ENCODE measurements around the gene ADAMTS2.

Gene ADAMTS2

DNA sequence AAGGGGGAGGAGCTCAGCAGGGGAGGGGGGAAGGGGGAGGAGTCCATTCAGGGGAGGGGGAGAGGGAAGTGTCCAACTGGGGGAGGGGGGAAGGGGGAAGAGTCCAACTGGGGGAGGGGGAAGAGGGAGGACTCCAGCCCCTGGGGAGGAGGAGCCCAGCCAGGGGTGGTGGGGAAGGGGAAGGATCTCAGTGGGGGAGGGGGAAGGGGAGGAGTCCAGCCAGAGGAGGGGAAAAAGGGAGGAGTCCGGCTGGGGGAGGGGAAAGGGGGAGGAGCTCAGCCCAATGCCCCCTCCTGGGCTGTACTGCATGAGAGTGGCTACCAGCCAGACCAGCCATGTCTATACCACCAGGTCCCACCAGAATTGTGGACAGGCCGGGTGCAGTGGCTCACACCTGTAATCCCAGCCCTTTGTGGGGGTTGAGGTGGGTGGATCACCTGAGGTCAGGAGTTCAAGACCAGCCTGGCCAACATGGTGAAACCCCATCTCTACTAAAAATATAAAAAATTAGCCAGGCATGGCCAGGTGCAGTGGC is 30.6 kb upstream of the ADAMTS2 start:
- H3K4me3 ChIP-seq (ENCODE audit: low read depth, low read length): no peak overlapping the region
- TF ChIP-seq, protein P1, sequence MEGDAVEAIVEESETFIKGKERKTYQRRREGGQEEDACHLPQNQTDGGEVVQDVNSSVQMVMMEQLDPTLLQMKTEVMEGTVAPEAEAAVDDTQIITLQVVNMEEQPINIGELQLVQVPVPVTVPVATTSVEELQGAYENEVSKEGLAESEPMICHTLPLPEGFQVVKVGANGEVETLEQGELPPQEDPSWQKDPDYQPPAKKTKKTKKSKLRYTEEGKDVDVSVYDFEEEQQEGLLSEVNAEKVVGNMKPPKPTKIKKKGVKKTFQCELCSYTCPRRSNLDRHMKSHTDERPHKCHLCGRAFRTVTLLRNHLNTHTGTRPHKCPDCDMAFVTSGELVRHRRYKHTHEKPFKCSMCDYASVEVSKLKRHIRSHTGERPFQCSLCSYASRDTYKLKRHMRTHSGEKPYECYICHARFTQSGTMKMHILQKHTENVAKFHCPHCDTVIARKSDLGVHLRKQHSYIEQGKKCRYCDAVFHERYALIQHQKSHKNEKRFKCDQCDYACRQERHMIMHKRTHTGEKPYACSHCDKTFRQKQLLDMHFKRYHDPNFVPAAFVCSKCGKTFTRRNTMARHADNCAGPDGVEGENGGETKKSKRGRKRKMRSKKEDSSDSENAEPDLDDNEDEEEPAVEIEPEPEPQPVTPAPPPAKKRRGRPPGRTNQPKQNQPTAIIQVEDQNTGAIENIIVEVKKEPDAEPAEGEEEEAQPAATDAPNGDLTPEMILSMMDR (IDR thresholded peaks at IDR 0.05; ENCODE audit: low read depth, low read length): no peak

DNA sequence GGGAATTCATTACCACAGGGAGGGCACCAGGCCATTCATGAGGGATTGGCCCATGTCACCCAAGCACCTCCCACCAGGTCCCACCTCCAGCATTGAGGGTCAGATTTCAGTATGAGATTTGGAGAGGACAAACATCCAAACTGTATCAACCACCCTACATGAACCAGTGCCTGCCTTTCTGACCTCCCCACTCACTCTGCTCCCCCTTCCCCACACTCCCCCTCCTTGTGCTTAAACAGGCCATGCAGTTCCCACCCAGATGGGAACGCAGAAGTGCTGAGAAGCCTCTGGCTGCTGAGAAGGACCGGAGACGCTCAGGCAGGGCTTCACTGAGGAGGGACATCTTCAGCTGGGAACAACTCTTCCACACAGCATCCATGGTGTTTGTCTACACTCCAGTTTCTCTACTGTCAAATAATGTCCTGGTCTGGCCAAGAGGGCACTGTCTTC is 30.0 kb upstream of the ADAMTS2 start:
- TF ChIP-seq, protein P1 (IDR thresholded peaks at IDR 0.05; ENCODE audit: low read depth, low read length): no peak
- no peak overlapping the region for H3K4me3 ChIP-seq (ENCODE audit: low read depth, low read length)

DNA sequence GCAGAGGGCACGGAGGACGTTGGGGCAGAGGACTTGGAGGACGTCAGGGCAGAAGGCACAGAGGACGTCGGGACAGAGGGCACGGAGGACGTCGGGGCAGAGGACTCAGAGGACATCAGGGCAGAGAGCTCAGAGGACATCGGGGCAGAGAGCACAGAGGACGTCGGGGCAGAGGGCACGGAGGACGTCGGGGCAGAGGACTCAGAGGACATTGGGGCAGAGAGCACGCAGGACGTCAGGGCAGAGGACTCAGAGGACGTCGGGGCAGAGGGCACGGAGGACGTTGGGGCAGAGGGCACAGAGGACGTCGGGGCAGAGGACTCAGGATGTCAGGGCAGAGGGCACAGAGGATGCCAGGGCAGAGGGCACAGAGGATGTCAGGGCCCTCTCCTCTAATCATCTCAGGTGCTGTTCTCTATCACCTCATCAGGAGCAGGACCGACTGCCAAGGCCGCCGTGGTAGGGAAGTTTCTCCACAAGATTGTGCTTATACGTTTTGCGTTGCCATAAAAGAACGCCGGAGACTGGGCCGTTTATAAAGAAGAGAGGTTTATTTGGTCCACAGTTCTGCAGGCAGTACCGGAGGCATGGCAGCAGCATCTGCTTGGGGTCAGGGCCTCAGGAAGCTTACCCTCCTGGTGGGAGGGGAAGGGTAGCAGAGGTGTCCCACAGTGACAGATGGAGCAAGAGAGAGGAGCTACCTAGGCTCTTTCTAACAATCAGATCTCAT is 29.4 kb upstream of the ADAMTS2 start:
- TF ChIP-seq, protein P1 (IDR thresholded peaks at IDR 0.05; ENCODE audit: low read depth, low read length): no peak
- H3K4me3 ChIP-seq (ENCODE audit: low read depth, low read length): no peak overlapping the region

DNA sequence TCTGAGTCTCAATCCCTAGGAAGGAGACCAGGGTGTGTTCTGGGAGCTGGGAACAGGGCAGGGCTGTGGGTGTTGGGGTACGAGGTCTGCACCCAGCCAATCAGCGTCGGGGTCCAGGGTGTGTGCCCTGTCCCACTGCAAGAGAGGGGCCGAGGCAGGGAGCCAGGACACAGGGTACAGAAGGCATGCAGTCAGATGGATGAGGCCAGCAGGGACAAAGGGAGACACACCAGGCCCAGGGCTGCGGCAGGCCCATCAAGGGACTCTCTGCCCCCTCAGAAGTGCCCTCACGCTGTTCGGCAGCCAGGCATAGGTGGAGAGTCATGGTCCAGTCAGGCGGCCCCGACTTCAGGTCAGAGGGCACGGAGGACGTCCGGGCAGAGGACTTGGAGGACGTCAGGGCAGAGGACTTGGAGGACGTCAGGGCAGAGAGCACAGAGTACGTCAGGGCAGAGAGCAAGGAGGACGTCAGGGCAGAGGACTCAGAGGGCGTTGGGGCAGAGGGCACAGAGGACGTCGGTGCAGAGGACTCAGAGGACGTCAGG is 28.8 kb upstream of the ADAMTS2 start:
- TF ChIP-seq, protein P1 (IDR thresholded peaks at IDR 0.05; ENCODE audit: low read depth, low read length): no peak
- no peak overlapping the region for H3K4me3 ChIP-seq (ENCODE audit: low read depth, low read length)

DNA sequence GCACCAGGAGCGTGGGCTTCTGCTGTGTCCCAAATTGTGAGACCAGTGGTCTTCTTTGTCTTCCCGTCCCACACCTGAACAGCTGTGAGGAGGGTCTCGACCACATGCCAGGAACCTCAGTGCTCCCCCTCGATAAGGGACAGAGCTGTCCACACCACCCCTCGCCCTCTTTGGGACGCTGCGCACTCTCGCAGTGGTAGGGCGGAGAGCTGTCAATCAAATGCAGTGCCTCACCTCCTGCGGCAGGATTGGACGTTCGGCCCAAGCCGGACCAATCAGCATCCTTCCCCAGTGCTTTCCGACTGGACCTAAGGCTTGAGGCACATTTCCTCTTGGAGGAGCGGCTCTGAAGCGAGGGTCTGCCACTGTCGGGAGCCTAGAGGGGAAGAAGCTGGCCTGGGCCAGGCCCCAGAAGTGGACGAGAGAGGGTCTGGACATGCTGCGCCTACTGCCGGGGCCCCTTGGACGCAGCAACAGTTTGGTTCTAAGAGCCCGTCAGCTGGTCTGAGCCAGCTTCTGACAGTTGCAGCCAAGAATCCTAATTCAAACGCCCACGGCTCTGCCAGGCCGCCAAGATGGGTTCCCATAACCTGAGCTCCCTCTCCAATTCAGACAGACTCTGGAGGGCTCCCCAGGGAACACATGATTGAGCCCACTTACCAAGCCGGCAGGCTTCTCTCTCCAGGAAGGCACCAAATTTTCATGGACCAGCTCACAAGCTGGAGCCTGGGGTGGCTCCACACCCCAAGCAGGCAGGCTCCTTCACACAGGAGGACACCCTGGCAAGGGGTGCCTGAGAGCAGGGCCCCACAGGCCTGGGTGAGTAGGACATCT is 28.1 kb upstream of the ADAMTS2 start:
- no peak overlapping the region for H3K4me3 ChIP-seq (ENCODE audit: low read depth, low read length)
- TF ChIP-seq, protein P1 (IDR thresholded peaks at IDR 0.05; ENCODE audit: low read depth, low read length): no peak

DNA sequence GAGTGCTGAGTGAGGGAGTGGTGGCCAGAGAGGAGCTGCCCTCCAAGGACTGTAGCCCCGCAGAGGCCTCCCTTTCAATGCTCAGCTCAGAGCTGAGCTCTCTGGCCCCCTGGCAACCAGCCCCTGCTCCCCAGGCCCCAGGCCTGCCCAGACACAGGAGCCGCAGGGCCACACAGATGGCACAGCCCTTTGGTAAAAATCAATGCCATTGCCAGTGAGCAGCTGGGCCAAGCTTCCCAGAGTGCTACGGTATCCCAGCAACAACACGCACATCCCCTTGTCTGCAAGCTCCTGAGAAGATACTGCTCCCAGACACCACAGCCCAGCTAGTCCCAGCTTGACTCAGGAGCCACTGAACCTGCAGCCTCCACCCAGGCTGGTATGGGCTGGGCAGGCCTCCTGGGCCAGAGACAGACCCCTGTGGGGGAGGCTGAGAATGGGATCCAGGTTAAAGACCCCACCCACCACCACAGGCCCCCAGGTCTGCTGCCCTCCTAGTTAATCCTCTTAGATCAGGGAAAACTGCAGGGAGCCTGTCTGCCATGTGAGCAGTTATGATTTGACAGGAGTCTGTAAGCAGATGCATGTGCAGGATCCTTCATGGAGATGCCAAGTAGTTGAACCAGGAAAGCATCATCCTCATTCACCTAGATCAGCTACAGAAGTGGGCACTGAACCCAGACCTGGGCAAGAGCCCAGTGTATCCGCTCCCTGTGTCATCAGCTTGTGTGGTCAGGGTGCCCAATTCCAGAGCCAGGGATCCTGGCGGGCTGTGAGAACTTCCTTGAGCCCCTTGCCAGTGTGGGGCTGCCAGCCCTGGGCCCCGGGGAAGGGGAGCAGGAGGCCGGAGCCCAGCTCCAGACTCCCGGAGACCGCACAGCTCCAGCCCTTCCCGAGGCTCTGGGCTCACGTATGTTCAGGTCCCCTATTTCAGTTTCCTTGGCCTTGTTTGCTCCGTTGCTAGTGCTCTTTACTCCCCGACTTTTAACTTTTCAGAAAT is 26.7 kb upstream of the ADAMTS2 start:
- TF ChIP-seq, protein P1 (IDR thresholded peaks at IDR 0.05; ENCODE audit: low read depth, low read length): no peak
- H3K4me3 ChIP-seq (ENCODE audit: low read depth, low read length): no peak overlapping the region

Data from WI38 (cell line).